ENCODE data around the gene KRT16.
"Not testable (repeated sequence)": the region's sequence is repeated elsewhere in the genome, so short reads cannot be mapped to it uniquely, and the experiment has no call there.

KRT16 gene

DNA sequence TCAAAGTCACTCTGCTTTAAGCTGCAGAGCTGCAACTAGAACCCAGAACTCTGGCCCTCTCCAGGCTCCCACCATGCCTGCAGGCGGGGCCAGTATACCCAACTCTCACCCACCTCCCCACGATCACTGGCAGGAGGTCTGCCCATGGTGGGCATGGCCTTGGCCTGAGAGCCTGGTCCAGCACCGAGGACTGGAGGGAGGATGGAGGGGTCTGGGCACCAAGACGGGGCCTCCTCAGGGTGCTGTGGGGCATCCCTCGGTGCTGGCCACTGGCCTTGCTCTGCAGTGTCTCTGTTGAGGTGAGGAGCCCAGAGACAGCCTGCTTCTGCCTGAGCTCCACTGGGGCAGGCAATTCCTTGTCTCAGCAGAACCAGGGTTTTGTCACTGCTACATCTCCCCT is 1.5 kb upstream of the KRT16 start:
- DNase-seq = no peak

GRCh38 chr17:41613277-41614082 is 913 bp upstream of the KRT16 start:
- no peak for DNase-seq

DNA sequence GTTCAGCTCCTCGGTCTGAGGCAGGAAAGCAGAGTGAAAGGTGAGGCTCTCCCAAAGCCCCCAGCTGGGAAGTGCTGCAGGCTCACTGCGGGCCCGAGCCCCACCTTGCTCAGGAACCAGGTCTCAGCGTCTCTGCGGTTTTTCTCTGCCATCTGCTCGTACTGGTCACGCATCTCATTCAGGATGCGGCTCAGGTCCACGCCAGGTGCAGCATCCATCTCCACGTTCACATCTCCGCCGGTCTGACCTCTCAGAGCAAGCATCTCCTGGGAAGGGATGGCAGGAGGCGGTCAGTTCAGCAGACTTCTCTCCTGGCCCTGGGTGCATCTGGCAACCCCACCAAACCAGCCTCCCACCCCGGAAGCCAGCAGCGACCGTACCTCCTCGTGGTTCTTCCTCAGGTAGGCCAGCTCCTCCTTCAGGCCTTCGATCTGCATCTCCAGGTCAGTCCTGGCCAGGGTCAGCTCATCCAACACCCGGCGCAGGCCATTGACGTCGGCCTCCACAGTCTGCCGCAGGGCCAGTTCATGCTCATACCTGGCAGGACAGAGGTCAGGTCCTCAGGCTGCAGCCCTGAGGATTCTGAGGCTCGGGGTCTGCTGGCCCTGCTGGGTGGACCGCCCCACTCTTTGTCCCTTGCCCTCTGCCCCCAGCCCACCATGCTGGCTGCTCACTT is 1.5 kb downstream of the KRT16 start:
- no peak for DNase-seq

DNA sequence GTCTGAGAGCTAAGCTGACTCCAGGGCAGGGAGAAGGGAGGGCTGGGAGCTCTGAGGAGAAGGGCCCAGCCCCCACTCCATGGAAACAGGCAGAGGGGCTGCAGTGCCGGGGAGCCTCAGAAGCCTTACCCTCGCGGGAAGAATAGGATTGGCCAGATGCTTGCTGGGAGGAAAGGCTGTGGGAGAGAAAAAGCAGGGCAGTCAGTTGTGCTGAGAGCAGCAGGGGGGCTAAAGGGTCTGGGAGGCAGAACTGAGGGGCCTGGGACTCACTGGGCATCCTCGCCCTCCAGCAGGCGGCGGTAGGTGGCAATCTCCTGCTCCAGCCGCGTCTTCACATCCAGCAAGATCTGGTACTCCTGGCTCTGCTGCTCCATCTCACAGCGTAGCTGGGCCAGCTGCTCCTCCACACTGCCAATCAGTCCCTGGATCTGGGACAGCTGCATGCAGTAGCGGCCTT is 2.5 kb downstream of the KRT16 start:
- not testable (repeated sequence) for DNase-seq

- DNase-seq = not testable (repeated sequence)
Measured at GRCh38 chr17:41606930-41607329, 5.6 kb downstream of the KRT16 start.

DNA sequence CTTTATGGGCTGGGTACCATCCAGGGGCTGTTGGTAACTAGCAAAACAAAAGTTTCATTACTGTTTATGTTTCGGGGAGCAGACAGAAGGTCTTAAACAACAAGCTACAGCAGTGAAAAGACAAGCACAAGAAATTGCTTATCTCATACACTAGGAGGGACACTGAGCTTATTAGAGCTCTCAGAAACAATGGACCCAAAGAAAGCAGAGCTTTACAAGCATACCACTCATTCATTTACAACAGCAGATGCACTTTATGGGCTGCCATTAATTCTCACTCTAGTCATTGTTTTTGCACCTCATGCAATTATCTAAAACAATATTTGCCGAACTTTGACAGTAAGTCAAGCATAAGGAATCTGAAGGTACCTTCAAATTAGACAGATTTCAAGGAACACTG is 10.0 kb downstream of the KRT16 start:
- DNase-seq = no peak

DNA sequence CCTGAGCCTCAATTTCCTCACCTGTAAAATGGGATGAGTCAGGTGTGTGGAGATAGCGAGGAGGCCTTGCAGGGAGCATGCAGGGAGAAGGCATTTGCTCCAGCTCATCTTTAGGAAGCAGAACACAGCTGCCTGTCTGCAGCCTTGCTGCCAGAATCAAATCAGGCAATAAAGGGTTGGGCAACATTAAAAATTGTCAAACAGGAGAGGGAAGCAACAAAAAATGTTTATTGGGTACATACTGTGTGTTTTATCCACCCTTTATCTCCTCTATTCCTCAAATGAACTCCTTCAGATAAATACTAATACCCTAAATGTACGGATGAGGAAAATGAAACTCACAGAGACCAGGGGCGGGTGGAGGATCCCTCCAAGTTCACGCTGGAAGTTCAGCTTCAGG is 12.2 kb downstream of the KRT16 start:
- no peak for DNase-seq

DNA sequence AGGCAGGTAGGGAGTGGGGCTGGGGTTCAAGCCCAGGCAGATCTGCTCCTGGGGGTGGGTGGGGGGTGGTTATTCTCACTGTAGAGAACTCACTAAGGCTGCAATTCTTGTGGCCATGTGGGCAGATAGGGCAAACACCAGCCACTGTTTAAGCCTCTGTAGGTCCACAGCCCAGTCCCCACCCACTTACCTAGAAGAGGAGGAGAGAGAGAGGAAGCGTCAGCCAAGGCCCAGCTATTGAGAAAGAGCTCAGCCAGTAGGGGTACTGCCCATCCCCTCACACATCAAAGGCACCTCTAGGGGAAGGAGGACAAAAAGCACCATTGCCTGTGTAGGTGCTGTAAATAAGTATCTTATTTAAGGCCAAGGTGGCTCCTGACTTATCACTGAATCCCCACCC is 12.9 kb downstream of the KRT16 start:
- no peak for DNase-seq

DNA sequence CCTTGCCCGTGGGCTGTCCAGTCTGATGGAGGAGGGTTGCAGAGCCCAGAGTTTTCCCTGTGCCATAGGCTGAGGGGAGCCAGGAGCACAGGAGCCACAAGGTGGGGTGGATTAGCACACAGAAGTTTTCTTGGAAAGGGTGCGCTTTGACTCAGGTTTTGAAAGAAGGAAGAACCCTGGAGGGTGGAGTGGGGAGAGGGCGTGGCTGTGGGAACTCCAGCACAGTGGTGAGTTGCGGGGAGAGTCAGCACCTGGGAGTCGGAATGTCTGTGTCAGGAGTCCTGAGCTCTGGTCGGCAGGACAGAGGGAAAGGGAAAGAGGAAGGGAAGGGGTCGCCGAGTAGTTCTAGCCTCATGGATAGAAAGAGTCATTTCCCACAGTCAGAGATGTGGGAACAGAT is 17.0 kb downstream of the KRT16 start:
- DNase-seq = no peak

GRCh38 chr17:41594363-41594915 is 18.1 kb downstream of the KRT16 start:
- DNase-seq = no peak

GRCh38 chr17:41593306-41593981 is 19.1 kb downstream of the KRT16 start:
- no peak for DNase-seq

DNA sequence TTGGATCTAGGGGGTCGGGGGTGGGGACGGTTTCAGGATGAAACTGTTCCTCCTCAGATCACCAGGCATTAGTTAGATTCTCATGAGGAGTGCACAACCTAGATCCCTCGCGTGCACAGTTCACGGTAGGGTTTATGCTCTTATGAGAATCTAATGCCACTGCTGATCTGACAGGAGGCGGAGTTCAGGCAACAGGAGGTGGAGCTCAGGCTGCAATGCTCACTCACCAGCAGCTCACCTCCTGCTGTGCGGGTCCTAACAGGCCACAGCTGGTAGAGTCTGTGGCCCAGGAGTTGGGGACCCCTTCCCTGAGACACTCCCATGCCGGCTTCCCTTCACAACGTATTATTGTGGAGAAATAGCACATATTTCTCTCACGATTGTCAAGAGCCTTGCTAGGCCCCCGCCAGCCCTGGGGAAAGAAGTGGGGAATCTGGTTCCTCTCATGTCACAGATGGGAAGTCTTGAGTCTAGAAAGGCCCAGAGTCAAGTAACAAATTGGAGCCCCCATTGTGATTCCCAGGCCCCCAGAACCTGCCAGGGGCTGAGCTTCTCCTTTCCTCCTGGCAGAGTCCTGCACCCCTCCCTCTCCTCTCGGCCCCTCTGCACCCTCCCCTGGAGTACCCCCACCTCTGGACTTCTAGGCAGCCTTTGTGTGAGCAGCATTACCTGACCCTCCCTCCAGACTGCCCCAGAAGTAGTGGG is 19.8 kb downstream of the KRT16 start:
- DNase-seq = no peak

- DNase-seq = no peak
Measured at GRCh38 chr17:41589301-41589700, 23.3 kb downstream of the KRT16 start.

DNA sequence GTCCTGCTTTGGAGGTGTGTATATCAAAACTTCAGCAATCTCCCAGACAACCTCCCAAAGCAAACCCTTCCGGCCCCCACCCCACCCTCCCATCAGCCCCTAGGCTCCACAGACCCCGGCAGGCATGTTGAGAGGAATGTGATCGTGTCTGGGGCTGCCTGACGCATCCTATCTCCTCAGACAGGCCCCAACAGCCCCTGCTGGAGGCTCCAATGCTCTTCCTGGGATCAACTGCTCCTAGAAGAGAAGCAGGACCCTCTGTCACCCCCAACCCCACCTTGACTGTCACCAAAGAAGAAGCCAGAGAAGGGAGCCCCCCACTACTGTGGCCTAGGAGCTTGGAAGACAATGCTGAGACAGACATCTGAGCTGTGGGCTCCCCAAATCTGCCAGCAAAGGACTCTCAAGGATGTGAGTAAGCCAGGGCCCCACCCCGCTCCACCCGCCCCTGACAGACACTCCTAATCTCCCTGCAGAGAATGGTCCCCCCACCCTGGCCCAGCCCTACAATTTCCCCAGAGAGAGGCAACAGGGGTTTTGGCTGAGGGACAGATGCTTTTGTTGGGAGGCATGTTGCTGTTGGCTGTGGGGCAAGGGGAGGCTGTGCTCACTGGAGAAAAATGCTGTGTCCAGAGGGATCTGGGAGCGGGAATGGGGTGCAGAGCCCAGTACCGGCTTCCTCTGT is 24.3 kb downstream of the KRT16 start:
- DNase-seq = no peak

DNA sequence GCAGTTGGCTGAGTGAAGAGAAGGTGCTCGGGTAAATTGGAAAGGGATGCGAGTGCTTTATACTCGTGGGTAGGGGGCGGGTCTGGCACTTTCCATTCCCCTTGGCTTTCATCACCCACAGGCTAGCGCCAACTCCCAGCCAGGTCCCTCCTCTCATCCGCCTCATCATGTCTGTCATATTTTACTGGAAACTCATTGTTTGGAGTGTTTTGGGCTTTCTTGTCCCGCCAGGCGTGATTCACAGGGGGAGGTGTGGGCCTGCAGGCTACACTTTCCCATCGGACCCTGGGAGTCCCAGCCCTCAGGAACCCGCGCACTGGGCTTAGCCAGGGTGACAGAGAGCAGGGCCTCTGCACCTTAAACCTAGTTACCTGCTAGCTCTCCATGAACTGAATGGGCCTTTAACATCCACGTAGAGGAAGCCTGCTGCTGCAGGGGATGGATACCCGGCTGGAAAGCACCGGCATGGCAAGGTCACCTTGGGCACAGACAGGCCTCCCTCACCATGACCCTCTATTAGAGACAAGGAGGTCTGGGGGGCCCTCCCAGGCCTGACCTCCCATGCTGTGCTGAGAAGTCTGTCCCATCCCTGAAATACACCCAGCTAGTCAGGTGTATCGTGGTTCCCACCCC is 25.6 kb downstream of the KRT16 start, which contains the start of gene KRT14:
TSS of gene KRT14 (minus strand) at position 33 of the 633 bp plus-strand sequence. CDS start 61 bp downstream, outside the sequence.
- DNase-seq = no peak

DNA sequence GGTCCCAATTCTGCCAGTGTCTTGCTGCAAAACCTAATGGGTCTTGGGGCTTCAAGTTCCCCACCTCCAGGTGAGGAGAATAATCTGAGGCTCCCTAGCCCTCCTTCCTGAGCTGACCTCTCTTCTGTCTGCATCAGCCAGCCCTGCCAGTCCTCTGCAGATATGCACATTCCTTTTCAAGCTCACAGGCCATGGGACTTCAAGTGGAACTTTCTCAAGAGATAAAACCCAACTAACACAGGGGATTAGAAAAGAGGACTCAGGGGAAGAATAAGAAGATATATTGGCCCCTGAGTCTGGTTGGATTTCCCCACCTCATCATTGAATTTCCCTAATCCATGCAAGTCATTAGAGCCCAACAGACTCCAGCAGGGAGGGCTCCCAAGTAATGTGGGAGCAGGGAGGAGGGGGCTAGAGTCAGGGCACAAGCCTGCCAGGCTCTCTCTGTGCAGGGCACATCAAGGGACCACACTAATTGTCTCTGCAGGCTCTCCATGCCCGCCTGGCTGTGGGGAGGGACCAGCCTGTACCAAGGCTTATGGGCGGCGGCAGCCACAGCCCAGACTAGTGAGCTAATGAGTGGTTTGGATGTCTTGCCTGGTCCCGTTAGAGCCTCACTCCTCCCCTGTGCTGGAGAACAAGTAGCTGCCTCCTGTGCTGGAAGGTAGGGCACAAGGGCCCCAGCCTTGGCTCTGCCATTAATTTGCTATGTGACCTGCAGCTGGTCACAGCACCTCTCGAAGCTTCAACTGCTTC is 27.1 kb downstream of the KRT16 start:
- DNase-seq = no peak

DNA sequence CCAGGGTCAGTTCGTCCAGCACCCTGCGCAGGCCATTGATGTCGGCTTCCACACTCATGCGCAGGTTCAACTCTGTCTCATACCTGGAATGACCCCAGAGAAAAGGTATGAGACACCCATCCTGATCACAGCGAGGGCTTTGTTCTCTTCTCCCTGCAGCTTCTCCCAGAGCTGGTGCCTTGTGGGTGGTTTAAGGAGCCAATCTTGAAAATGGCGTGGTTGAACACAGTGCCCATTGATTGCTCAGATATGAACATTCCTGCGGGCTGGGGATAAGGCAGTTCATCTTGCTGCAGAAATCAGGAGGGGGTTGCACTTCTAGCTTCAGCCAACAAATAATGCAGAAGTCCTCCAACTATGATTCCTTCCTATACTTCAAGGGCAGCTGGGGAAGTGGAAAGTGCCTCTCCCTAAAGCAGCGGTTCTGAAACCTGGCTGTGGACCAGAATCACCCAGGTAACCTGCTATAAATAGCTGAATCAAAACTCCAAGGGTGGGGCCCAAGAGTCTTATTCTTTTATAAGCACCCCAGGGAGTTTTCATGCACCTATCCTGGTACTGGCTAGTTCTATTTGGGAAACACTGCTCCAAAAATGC is 28.1 kb downstream of the KRT16 start:
- DNase-seq = not testable (repeated sequence)

- DNase-seq = no peak
Measured at GRCh38 chr17:41583137-41584127, 29.1 kb downstream of the KRT16 start.

All from MV-4-11 (cell line).